ENCODE measurements around the gene NUDT16L1. TPM values are rescaled to one million over a fixed set of nuclear protein-coding genes. Genes with fewer than 3 reads are reported as not detected.

The NUDT16L1 gene
- total and polyA plus RNA-seq, 2 donors (not counting 1 experiment from before 2014, with no cell fraction given) = 14.0 to 21.5 TPM

DNA sequence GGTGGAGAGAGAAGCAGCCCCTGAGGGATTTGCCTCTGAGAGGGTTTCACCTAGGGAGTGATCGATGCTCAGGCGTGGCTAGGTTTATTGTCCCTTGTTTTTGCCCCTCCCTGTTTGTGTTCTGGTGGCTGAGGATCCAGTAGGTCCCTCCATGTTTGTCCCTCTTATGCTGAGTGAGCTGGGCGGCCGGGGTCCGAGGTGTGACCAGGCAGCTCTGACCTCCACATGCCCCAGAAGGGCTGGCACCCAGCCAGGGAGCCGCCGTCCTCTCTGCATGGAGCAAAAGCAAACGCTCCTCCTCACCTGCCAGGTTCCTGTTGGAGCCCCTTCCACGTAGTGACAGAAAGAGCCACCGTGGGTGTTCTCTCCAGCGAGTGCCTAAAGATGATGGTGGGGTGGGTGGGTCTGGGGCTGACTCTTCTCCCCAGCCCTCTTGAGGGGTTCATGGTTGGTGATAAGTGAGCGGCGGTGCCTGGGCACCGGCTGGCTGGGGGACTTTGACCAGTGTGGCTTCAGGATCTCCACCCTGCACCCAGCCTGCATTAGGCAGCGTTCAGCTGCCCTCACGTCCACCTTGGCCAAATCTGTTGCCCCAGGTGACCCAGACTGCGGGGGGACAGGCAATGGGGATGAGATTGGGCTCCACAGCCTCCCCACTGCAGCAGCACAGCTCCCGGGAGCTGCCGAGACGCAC, 14.1 kb upstream of the NUDT16L1 start:
- Histone ChIP-seq H4K20me1 (ENCODE audit: control insufficient read depth, extremely low read depth, insufficient read depth, low read length) (no peaks in the 10 kb centered on the region), H3K27ac (ENCODE audit: insufficient read depth, low read length) (peak overlapping the region; percentile 71), H3K27me3 (ENCODE audit: control insufficient read depth, insufficient read depth, low read length) (no peaks in the 10 kb centered on the region), H3K4me2 (ENCODE audit: extremely low read depth, insufficient read depth, low read length) (no peak overlapping the region), H3K79me2 (ENCODE audit: control insufficient read depth, insufficient read depth, low read length) (no peaks in the 10 kb centered on the region), H3K9me3 (ENCODE audit: control insufficient read depth, insufficient read depth, low read depth, low read length) (no peaks in the 10 kb centered on the region), H3K36me3 (ENCODE audit: control insufficient read depth, insufficient read depth, low read length) (peaks cover 20% of the 10 kb centered on the region), H3K9ac (ENCODE audit: insufficient read depth, low read length) (peak overlapping the region; percentile 37), H2AFZ (ENCODE audit: low read length) (no peak overlapping the region), H3K4me1 (ENCODE audit: control insufficient read depth, extremely low read depth, insufficient read depth, low read length) (no peaks in the 10 kb centered on the region), H3K4me3 (replicated peaks in 1 of 4; ENCODE audit: control extremely low read depth in 1 of 4, insufficient read depth in 1 of 4, low read depth in 3 of 4, low read length in 4 of 4) (peak overlapping the region in 2 of 4 experiments; percentile 1 to 54)
- TF ChIP-seq, protein P1, sequence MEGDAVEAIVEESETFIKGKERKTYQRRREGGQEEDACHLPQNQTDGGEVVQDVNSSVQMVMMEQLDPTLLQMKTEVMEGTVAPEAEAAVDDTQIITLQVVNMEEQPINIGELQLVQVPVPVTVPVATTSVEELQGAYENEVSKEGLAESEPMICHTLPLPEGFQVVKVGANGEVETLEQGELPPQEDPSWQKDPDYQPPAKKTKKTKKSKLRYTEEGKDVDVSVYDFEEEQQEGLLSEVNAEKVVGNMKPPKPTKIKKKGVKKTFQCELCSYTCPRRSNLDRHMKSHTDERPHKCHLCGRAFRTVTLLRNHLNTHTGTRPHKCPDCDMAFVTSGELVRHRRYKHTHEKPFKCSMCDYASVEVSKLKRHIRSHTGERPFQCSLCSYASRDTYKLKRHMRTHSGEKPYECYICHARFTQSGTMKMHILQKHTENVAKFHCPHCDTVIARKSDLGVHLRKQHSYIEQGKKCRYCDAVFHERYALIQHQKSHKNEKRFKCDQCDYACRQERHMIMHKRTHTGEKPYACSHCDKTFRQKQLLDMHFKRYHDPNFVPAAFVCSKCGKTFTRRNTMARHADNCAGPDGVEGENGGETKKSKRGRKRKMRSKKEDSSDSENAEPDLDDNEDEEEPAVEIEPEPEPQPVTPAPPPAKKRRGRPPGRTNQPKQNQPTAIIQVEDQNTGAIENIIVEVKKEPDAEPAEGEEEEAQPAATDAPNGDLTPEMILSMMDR (conservative IDR thresholded peaks at IDR 0.05 in 1 of 2, IDR thresholded peaks at IDR 0.05 in 1 of 2; ENCODE audit: low read depth in 1 of 2, low read length in 2 of 2) = no peak
- no peak for TF ChIP-seq EZH2 (IDR thresholded peaks at IDR 0.05; ENCODE audit: low read length, missing control alignments)
- no peak for DNase-seq (ENCODE audit: low read depth in 2 of 2)

DNA sequence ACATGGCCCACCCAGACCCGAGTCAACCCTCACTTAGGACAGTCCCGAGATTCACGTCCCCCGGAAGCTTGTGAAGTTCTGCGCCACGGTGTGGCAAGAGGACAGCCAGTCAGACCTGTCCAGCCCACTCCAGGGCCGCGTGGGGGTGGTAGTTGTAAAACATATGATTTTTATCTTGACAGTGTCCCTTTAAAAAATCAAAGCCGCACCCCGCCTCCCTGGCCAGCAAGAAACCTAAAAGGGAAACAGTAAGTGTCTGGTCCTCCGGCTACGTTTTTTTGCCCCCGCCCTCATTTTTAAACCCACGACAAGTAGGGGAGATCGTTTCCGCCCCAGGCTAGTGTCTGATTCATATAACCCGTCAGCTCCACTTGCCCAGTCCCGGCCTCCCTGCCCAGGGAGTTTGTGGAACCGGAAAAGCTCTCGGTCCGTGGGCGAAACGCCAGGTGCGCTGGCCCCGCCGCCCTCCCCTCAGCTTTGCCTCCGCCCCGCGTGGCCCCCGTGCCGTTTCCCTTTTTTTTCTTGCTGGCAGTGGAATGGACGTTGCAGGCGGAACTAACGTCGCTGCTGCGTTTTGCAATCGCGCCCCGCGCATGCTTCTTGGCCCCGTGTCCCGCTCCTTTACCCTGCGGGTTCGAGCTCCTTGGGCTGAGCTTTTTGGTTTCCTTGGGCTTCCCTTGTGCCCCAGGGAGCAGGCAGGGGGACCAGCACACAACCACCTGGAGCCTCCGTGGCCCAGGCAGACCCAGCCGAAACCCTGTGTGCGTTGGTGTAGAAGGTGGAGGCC, 13.3 kb upstream of the NUDT16L1 start:
- Histone ChIP-seq H3K27ac (ENCODE audit: insufficient read depth, low read length) (peak overlapping the region; percentile 71), H3K36me3 (ENCODE audit: control insufficient read depth, insufficient read depth, low read length) (peaks cover 26% of the 10 kb centered on the region), H3K27me3 (ENCODE audit: control insufficient read depth, insufficient read depth, low read length) (no peaks in the 10 kb centered on the region), H3K4me3 (replicated peaks in 1 of 4; ENCODE audit: control extremely low read depth in 1 of 4, insufficient read depth in 1 of 4, low read depth in 3 of 4, low read length in 4 of 4) (peak overlapping the region; percentile 17 to 54 (median 30)), H3K9me3 (ENCODE audit: control insufficient read depth, insufficient read depth, low read depth, low read length) (no peaks in the 10 kb centered on the region), H3K79me2 (ENCODE audit: control insufficient read depth, insufficient read depth, low read length) (no peaks in the 10 kb centered on the region), H2AFZ (ENCODE audit: low read length) (no peak overlapping the region), H3K4me1 (ENCODE audit: control insufficient read depth, extremely low read depth, insufficient read depth, low read length) (no peaks in the 10 kb centered on the region), H3K4me2 (ENCODE audit: extremely low read depth, insufficient read depth, low read length) (peak overlapping the region; percentile 51), H4K20me1 (ENCODE audit: control insufficient read depth, extremely low read depth, insufficient read depth, low read length) (no peaks in the 10 kb centered on the region), H3K9ac (ENCODE audit: insufficient read depth, low read length) (peak overlapping the region; percentile 37)
- TF ChIP-seq, protein P1 (conservative IDR thresholded peaks at IDR 0.05 in 1 of 2, IDR thresholded peaks at IDR 0.05 in 1 of 2; ENCODE audit: low read depth in 1 of 2, low read length in 2 of 2) = no peak
- TF ChIP-seq EZH2 (IDR thresholded peaks at IDR 0.05; ENCODE audit: low read length, missing control alignments) = no peak
- DNase-seq (ENCODE audit: low read depth in 2 of 2) = peak; percentile 69 to 80

DNA sequence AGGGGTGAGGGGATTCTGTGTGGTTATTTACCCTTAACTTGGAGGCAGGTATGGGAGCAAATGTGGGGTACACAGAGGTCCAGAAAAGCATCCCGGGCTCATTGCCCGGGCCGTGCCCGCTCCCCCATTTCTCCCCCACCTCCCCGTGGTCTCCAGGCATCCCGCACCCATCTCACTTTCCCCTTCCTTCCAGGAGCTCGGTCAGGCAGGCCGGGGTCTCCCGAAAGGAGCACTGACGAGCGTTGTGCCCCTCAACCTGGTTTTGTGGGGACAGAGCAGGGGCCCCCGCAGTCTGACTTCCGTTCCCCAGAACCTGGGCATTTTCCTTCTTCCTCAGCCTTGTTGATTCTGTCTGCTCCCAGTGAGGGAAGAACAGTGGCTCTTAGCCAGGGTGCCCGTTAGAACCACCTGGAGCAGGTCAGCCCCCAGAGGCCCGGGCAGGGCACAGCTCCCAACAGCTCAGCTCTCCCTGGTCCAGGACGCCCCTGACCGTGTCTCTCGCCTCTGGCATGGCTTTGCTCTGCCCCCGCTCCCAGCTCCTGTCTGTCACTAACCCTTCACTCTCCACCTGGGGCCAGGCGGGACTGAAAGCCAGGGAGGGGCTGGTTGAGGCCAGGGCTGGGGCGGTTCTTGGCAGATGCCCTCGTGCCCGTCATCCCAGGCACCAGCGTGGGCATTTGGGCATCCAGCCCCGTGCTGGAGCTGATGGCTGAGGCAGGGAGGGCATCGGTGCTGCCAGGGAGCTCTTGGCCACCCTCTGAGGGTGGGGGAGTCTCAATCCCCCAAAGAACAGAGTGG, 12.5 kb upstream of the NUDT16L1 start:
- Histone ChIP-seq H2AFZ (ENCODE audit: low read length) (no peak overlapping the region), H3K27ac (ENCODE audit: insufficient read depth, low read length) (peak overlapping the region; percentile 71), H3K79me2 (ENCODE audit: control insufficient read depth, insufficient read depth, low read length) (no peaks in the 10 kb centered on the region), H3K4me2 (ENCODE audit: extremely low read depth, insufficient read depth, low read length) (peak overlapping the region; percentile 51), H3K9me3 (ENCODE audit: control insufficient read depth, insufficient read depth, low read depth, low read length) (no peaks in the 10 kb centered on the region), H3K27me3 (ENCODE audit: control insufficient read depth, insufficient read depth, low read length) (no peaks in the 10 kb centered on the region), H3K4me1 (ENCODE audit: control insufficient read depth, extremely low read depth, insufficient read depth, low read length) (no peaks in the 10 kb centered on the region), H3K9ac (ENCODE audit: insufficient read depth, low read length) (peak overlapping the region; percentile 23), H4K20me1 (ENCODE audit: control insufficient read depth, extremely low read depth, insufficient read depth, low read length) (no peaks in the 10 kb centered on the region), H3K36me3 (ENCODE audit: control insufficient read depth, insufficient read depth, low read length) (peaks cover 25% of the 10 kb centered on the region), H3K4me3 (replicated peaks in 1 of 4; ENCODE audit: control extremely low read depth in 1 of 4, insufficient read depth in 1 of 4, low read depth in 3 of 4, low read length in 4 of 4) (peak overlapping the region in 3 of 4 experiments; percentile 23 to 54 (median 37))
- TF ChIP-seq, protein P1 (conservative IDR thresholded peaks at IDR 0.05 in 1 of 2, IDR thresholded peaks at IDR 0.05 in 1 of 2; ENCODE audit: low read depth in 1 of 2, low read length in 2 of 2) = no peak
- no peak for TF ChIP-seq EZH2 (IDR thresholded peaks at IDR 0.05; ENCODE audit: low read length, missing control alignments)
- no peak for DNase-seq (ENCODE audit: low read depth in 2 of 2)

Data from fibroblast of lung (primary cell).